H1 (cell line): ENCODE data around the gene ARHGAP4. TPM values are rescaled to one million over a fixed set of nuclear protein-coding genes. Genes with fewer than 3 reads are reported as not detected.

Source experiments
- CTCF ChIA-PET: fragments of 300-600 bp; sonication (Branson Sonifier 250); formaldehyde crosslinking; loops from one replicate; lab custom pipeline; 2021; ENCODE audit not compliant: partially characterized antibody; lab: Charles Lee
- POLR2A ChIA-PET: fragments of 300-600 bp; sonication (Branson Sonifier 250); formaldehyde crosslinking; loops from one replicate; lab custom pipeline; 2021; ENCODE audit warnings: inconsistent platforms; ENCODE audit not compliant: partially characterized antibody; lab: Charles Lee
- DNase-seq, 2 experiments: peaks; one replicate each; pipeline versions ENCODE4 v3.0.0 to v3.0.0-alpha.2; 2010 to 2022; ENCODE audit warnings: low spot score in 2 of 2, low read depth in 1 of 2, mixed read lengths in 1 of 2
- FAIRE-seq: peaks from 2 replicates; lab custom pipeline; 2011; peaks lifted over from hg19 to GRCh38; lab: Jason Lieb, UNC
- H2AFZ ChIP-seq: 2 replicates; pipeline ENCODE4 v1.8.1; 2012; ENCODE audit warnings: low read length, inconsistent platforms
- H2AK5ac ChIP-seq: 2 replicates; pipeline ENCODE4 v1.6.1; 2013; ENCODE audit warnings: low read depth, low read length
- H2BK120ac ChIP-seq: replicated peaks from 2 replicates; pipeline ENCODE3; 2013; ENCODE audit warnings: low read depth, low read length, inconsistent platforms
- H2BK12ac ChIP-seq: 2 replicates; pipeline ENCODE4 v1.6.1; 2013; ENCODE audit warnings: low read depth, low read length
- H2BK15ac ChIP-seq: 2 replicates; pipeline ENCODE4 v1.6.1; 2013; ENCODE audit warnings: low read length
- H2BK20ac ChIP-seq: 2 replicates; pipeline ENCODE4 v1.6.1; 2013; ENCODE audit warnings: low read length
- H2BK5ac ChIP-seq: 2 replicates; pipeline ENCODE4 v1.6.1; 2013; ENCODE audit warnings: low read depth, low read length
- H3K14ac ChIP-seq: 2 replicates; pipeline ENCODE4 v1.6.1; 2013; ENCODE audit warnings: inconsistent platforms; ENCODE audit not compliant: insufficient read length
- H3K18ac ChIP-seq: 2 replicates; pipeline ENCODE4 v1.6.1; 2013; ENCODE audit warnings: low read length; ENCODE audit errors: extremely low read depth
- H3K23ac ChIP-seq: 2 replicates; pipeline ENCODE4 v1.6.1; 2013; ENCODE audit warnings: inconsistent platforms; ENCODE audit not compliant: insufficient read length
- H3K23me2 ChIP-seq: 2 replicates; pipeline ENCODE4 v1.6.1; 2013; ENCODE audit warnings: low read depth, low read length
- H3K27ac ChIP-seq: 2 replicates; pipeline ENCODE4 v1.6.1; 2011; ENCODE audit warnings: low read depth, low read length, inconsistent platforms
- H3K27me3 ChIP-seq, 4 experiments: replicated peaks in 1 of 4; 1 replicate in 1 of 4; 2 replicates in 3 of 4; pipeline versions ENCODE4 v1.6.1 to v1.8.1; 2011 to 2013; ENCODE audit warnings: low read length in 3 of 4, mild to moderate bottlenecking in 3 of 4, inconsistent platforms in 2 of 4, mixed read lengths in 2 of 4, moderate library complexity in 1 of 4; ENCODE audit not compliant: control insufficient read depth in 3 of 4, insufficient read depth in 3 of 4; ENCODE audit errors: extremely low read depth in 1 of 4
- H3K36me3 ChIP-seq, 4 experiments: 2 replicates each; pipeline versions ENCODE4 v1.6.1 to v1.8.1; 2011 to 2013; ENCODE audit warnings: mild to moderate bottlenecking in 4 of 4, low read length in 3 of 4, moderate library complexity in 2 of 4, control low read depth in 1 of 4, inconsistent platforms in 1 of 4; ENCODE audit not compliant: insufficient read depth in 4 of 4, control insufficient read depth in 2 of 4
- H3K4ac ChIP-seq: replicated peaks from 2 replicates; pipeline ENCODE3; 2013; ENCODE audit warnings: low read length, low read depth, mixed read lengths, inconsistent platforms; ENCODE audit not compliant: insufficient read length
- H3K4me1 ChIP-seq, 4 experiments: replicated peaks in 1 of 4; 1 replicate in 1 of 4; 2 replicates in 3 of 4; pipeline versions ENCODE4 v1.6.1 to v1.8.1; 2011 to 2013; ENCODE audit warnings: low read length in 3 of 4, inconsistent platforms in 2 of 4, mixed read lengths in 1 of 4; ENCODE audit not compliant: insufficient read depth in 4 of 4, control insufficient read depth in 3 of 4
- H3K4me2 ChIP-seq, 2 experiments: 2 replicates each; pipeline versions ENCODE4 v1.6.1 to v1.8.1; 2011 to 2013; ENCODE audit warnings: low read depth in 2 of 2, low read length in 2 of 2, control low read depth in 1 of 2, inconsistent platforms in 1 of 2, mild to moderate bottlenecking in 1 of 2; ENCODE audit not compliant: insufficient read depth in 1 of 2
- H3K4me3 ChIP-seq, 4 experiments: fragments of 200-600, 300-600 bp in 1 of 4; sonication (generic), shearing (Covaris generic), sonication (Bioruptor Twin) in 1 of 4; 2 replicates each; pipeline versions ENCODE4 v1.5.1 to v1.8.1; 2011 to 2016; ENCODE audit warnings: low read length in 4 of 4, low read depth in 3 of 4, control low read depth in 2 of 4, inconsistent platforms in 2 of 4, mild to moderate bottlenecking in 2 of 4, mixed read lengths in 1 of 4, moderate library complexity in 1 of 4; ENCODE audit not compliant: insufficient read depth in 2 of 4; ENCODE audit errors: extremely low read depth in 1 of 4
- H3K56ac ChIP-seq: replicated peaks from 2 replicates; pipeline ENCODE3; 2013; ENCODE audit warnings: low read depth, mild to moderate bottlenecking, mixed read lengths, low read length, inconsistent platforms; ENCODE audit not compliant: insufficient read length
- H3K79me1 ChIP-seq: 2 replicates; pipeline ENCODE4 v1.6.1; 2013; ENCODE audit warnings: low read depth, low read length, control low read depth
- H3K79me2 ChIP-seq, 2 experiments: 2 replicates each; pipeline versions ENCODE4 v1.6.1 to v1.8.1; 2012 to 2013; ENCODE audit warnings: low read length in 2 of 2, mild to moderate bottlenecking in 2 of 2, inconsistent platforms in 1 of 2; ENCODE audit not compliant: insufficient read depth in 2 of 2, control insufficient read depth in 1 of 2
- H3K9ac ChIP-seq, 4 experiments: replicated peaks in 1 of 4; 1 replicate in 1 of 4; 2 replicates in 3 of 4; pipeline versions ENCODE4 v1.6.1 to v1.8.1; 2011 to 2013; ENCODE audit warnings: low read depth in 3 of 4, low read length in 3 of 4, control low read depth in 2 of 4, mild to moderate bottlenecking in 2 of 4, moderate library complexity in 2 of 4, inconsistent platforms in 1 of 4; ENCODE audit errors: extremely low read depth in 1 of 4
- H3K9me3 ChIP-seq, 2 experiments: 2 replicates each; pipeline versions ENCODE4 v1.6.1 to v1.8.1; 2012 to 2013; ENCODE audit warnings: mild to moderate bottlenecking in 2 of 2, moderate library complexity in 2 of 2, control low read depth in 1 of 2, inconsistent platforms in 1 of 2, low read depth in 1 of 2, low read length in 1 of 2, mixed read lengths in 1 of 2; ENCODE audit not compliant: insufficient read depth in 2 of 2
- H4K20me1 ChIP-seq, 2 experiments: replicated peaks in 1 of 2; 2 replicates each; pipeline versions ENCODE3 to v1.8.1; 2011 to 2013; ENCODE audit warnings: inconsistent platforms in 2 of 2, low read length in 2 of 2, mild to moderate bottlenecking in 1 of 2; ENCODE audit not compliant: insufficient read depth in 2 of 2, control insufficient read depth in 1 of 2
- H4K5ac ChIP-seq: 2 replicates; pipeline ENCODE4 v1.6.1; 2013; ENCODE audit warnings: low read length, low read depth, mixed read lengths, inconsistent platforms; ENCODE audit not compliant: insufficient read length
- H4K8ac ChIP-seq: 2 replicates; pipeline ENCODE4 v1.8.0; 2013; ENCODE audit warnings: mild to moderate bottlenecking, moderate library complexity, low read length, inconsistent platforms; ENCODE audit not compliant: insufficient read depth; ENCODE audit errors: extremely low read depth
- H4K91ac ChIP-seq: replicated peaks from 2 replicates; pipeline ENCODE3; 2013; ENCODE audit warnings: low read length, mixed read lengths, inconsistent platforms; ENCODE audit not compliant: insufficient read length
- CEBPB ChIP-seq: IDR thresholded peaks from 2 replicates; pipeline ENCODE4 v1.6.1; 2012; ENCODE audit warnings: low read depth, low read length
- SUZ12 ChIP-seq: fragments of 200-600 bp; sonication (generic); IDR thresholded peaks from 2 replicates; pipeline ENCODE4 v1.6.1; 2012; ENCODE audit warnings: mild to moderate bottlenecking, inconsistent platforms, low read length, moderate library complexity, mixed read lengths
- TCF12 ChIP-seq: IDR thresholded peaks from 2 replicates; pipeline ENCODE4 v1.6.1; 2011; ENCODE audit warnings: low read depth, mild to moderate bottlenecking, low read length
- WGBS, 2 experiments: shearing (Covaris generic) in 1 of 2; methylation state at CpG; one replicate each; pipeline versions ENCODE4 v1.1.6 to v1.1.7; 2013 to 2015; ENCODE audit warnings: low lambda C conversion rate in 2 of 2, mixed read lengths in 2 of 2, inconsistent platforms in 1 of 2, low coverage in 1 of 2, missing lambda C conversion rate in 1 of 2; ENCODE audit not compliant: insufficient replicate concordance in 2 of 2, insufficient coverage in 1 of 2, insufficient read length in 1 of 2; ENCODE audit errors: extremely low coverage in 1 of 2, missing lambda C conversion rate in 1 of 2; 5-methylcytosine and 5-hydroxymethylcytosine counted together
- polyA plus RNA-seq, 7 experiments: library from polyadenylated mRNA; depleted of rRNA in 3 of 7; stranded (reverse) in 5 of 7; unstranded in 2 of 7; fragments of >200 nt in 5 of 7; fragments of 200-250 nt in 2 of 7; gene quantifications; 1 replicate in 5 of 7; 2 replicates in 1 of 7; 4 replicates in 1 of 7; pipeline versions ENCODE4 v1.2.1 to v1.2.3, GENCODE V29; 2011 to 2013; ENCODE audit warnings: missing spikeins in 2 of 7, mixed read lengths in 2 of 7
- total RNA-seq: library from RNA; stranded (reverse); fragmentation: NEBNext Ultra II Directional; extraction: Animal tissue kit (Norgen Biotek cat#: 25700); gene quantifications from 2 replicates; pipeline ENCODE4 v1.2.1, GENCODE V29; 2021

Gene ARHGAP4
- total and polyA plus RNA-seq, 2 of the 8 experiments (the other 6 are each of a cell fraction or from before 2014, with no cell fraction given), result 23.9 to 26.0 TPM

DNA sequence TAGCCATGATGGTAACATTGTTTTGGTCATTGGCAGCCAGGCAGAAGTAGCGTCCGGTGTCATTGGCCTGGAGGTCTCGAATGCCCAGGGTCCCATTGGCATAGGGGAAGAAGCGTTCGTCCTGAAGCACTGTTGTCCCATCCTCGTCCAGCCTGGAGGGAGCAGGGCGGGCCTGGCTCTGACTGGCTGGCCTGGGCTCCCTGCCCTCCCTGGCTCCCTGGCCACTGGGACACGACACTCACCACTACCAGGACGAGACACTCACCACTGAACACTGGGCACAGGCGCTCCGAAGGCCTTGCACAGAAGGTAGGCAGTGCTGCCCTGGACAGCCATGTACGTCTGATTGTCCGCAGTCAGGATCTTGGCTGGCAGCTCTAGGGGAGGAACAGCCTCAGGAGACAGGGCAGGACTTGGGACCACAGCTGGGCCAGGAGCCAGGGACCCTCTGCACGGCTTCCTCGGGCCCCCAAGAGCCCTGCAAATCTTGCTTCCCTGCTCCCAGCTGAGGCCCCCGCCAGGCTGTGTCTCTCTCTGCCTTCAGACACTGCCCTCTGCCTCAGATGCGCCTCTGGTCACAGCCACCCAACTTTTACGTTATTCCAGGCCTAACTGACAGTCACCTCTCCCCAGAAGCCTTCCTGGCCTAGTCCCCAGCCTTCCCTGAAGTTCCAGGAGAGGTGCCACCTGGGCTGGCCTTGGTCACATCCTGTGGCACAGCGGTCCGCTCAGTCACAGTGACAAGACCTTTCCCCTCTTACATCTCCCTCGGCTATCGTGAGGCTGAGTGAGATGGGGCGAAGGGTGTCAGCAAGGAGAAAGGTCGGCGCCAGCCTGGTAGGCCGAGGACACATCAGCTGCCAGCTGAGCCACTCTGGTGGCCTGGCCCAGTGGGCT is 57.2 kb downstream of the ARHGAP4 start:
- Histone ChIP-seq H4K5ac (no peak overlapping the region), H3K79me2 (no peaks in the 10 kb centered on the region), H2AFZ (no peak overlapping the region), H2BK120ac (no peak overlapping the region), H2BK20ac (no peak overlapping the region), H3K4me3 (no peak overlapping the region), H4K20me1 (no peaks in the 10 kb centered on the region), H3K36me3 (peaks cover 0 to 22% (median under 1%) of the 10 kb centered on the region in 4 experiments; a peak in 1 of 8 replicates), H4K8ac (no peak overlapping the region), H2BK15ac (no peak overlapping the region), H3K27ac (no peak overlapping the region), H3K14ac (no peak overlapping the region), H3K4me1 (peaks cover 0 to 4% (median 2%) of the 10 kb centered on the region in 4 experiments; a peak in 4 of 7 replicates), H3K23me2 (no peaks in the 10 kb centered on the region), H3K56ac (no peak overlapping the region), H2AK5ac (no peak overlapping the region), H3K4me2 (no peak overlapping the region), H3K9ac (no peak overlapping the region), H3K18ac (no peak overlapping the region), H3K4ac (no peak overlapping the region), H2BK5ac (no peak overlapping the region), H2BK12ac (no peak overlapping the region), H3K27me3 (no peaks in the 10 kb centered on the region), H3K9me3 (no peaks in the 10 kb centered on the region), H3K23ac (no peak overlapping the region), H4K91ac (no peak overlapping the region), H3K79me1 (no peaks in the 10 kb centered on the region)
- 93% methylated on average over 18 of the region's 26 CpGs; no CpG with 5 or more reads in 1 of the 2 experiments for WGBS, 2 experiments
- DNase-seq, result no peak
- TF ChIP-seq TCF12 (no peak), CEBPB (no peak), SUZ12 (no peak)
- no peak for FAIRE-seq
- ChIA-PET CTCF (no interaction called here), POLR2A (interaction anchor here (1.0 kb wide), 1 partner anchor 10 kb away, joined by 3 read pairs; no protein-coding TSS in a partner anchor)
